Mesodermal cell (in vitro differentiated cells): Measurements from ENCODE around the gene GFPT2.

Experiments
- H3K27ac ChIP-seq: 2 replicates; pipeline ENCODE4 v1.7.0; 2013; ENCODE audit warnings: mild to moderate bottlenecking, low read depth, low read length, moderate library complexity; ENCODE audit not compliant: severe bottlenecking
- H3K36me3 ChIP-seq: 2 replicates; pipeline ENCODE4 v1.7.1; 2013; ENCODE audit warnings: mild to moderate bottlenecking, low read length, moderate library complexity; ENCODE audit not compliant: control insufficient read depth, insufficient read depth
- H3K4me1 ChIP-seq: one replicate; pipeline ENCODE4 v1.7.1; 2013; ENCODE audit warnings: mild to moderate bottlenecking, low read length; ENCODE audit not compliant: insufficient read depth, control insufficient read depth, poor library complexity, severe bottlenecking
- H3K4me3 ChIP-seq: 2 replicates; pipeline ENCODE4 v1.7.0; 2013; ENCODE audit warnings: low read length, control low read depth, mild to moderate bottlenecking; ENCODE audit not compliant: insufficient read depth, poor library complexity, severe bottlenecking; ENCODE audit errors: extremely low read depth
- H3K9me3 ChIP-seq: 2 replicates; pipeline ENCODE4 v1.7.1; 2013; ENCODE audit warnings: mild to moderate bottlenecking, low read length, moderate library complexity; ENCODE audit not compliant: control insufficient read depth
- WGBS, 2 experiments: methylation state at CpG; one replicate each; pipeline ENCODE4 v1.1.5; 2013; ENCODE audit warnings: missing lambda C conversion rate in 2 of 2; ENCODE audit not compliant: insufficient coverage in 2 of 2; 5-methylcytosine and 5-hydroxymethylcytosine counted together

The GFPT2 gene

DNA sequence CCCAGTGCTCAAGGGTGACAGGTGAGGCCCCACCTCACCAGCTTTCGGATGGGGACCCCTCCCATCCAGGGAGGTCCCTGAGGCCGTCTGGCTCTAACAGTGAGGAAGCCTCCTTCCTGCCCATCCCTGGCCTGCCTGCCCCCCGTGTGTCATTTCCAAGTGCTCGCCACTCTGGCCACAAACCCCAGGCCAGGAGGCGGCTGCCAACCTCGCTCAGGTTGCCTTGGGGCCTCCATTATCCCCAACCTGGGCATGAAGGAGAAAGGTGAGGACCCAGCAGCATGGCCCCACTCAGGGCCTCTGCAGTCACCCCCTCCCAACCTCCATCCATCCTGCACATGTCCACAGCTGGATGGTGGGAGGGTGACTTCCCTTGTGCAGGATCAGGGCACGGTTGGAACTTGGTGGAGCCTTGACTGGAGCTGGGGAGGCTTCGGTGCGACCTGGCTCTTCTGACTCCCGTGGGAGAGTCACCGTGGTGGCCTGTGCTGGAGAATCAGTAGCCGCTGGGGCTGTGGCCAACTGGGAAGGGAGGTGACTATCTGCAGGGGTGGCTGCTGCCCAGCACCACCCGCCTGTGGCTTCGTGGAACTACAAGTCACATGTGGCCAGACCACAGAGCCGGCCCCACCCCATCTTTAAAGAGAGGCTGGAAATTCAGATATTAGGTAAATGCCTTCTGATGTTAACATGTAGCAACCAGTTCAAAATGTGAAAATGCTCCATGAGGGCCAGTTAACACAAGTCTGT, 37.5 kb upstream of the GFPT2 start:
- 93% methylated on average over 12 to 15 of the region's 15 CpGs for WGBS, 2 experiments
- H3K36me3 ChIP-seq = no peaks in the 10 kb centered on the region
- H3K27ac ChIP-seq = no peak overlapping the region
- H3K4me3 ChIP-seq = no peak overlapping the region
- peaks cover 2% of the 10 kb centered on the region for H3K4me1 ChIP-seq
- no peaks in the 10 kb centered on the region for H3K9me3 ChIP-seq

DNA sequence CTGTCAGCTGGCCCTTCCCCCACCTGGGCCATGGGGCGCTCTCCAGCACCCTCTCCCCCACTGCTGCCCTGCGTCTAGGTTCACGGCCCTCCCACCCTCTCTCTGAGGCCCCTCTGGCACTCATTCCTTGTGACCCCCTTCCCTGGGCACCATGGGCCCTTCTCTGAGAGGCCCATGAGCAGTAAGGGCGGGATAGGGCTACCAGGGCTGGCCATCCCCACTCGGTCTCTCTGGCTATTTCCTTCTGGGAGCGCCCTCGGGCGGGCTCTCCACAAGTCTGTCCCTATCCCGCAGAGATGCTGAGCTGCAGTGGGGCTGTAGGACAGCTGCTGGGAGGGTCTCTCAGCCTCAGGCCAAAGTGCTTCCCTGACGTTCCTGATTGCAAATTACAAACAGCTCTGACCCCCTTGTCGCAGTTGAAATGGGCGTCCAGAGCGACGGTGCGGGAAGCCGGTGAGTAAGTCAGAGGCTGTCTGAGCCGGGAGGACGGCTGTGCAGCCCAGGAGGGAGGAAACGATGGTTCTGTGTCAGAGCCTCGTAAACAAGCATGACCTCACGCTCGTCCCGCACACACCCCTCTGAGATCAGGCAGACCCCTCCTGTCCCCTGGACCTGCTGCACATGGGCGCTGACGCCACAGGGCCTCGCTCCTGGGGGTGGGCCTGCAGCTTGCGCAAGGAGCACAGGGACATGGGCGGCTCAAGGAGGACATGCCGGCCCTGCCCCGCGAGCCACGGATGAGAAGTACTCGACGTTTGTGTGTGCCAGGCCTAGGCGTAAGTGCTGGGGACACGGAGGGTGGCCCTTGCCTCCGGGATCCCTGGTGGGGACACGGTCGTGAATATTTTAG, 36.3 kb upstream of the GFPT2 start:
- H3K36me3 ChIP-seq = no peaks in the 10 kb centered on the region
- no peak overlapping the region for H3K4me3 ChIP-seq
- H3K9me3 ChIP-seq = no peaks in the 10 kb centered on the region
- peaks cover 2% of the 10 kb centered on the region for H3K4me1 ChIP-seq
- no peak overlapping the region for H3K27ac ChIP-seq
- 80 to 83% methylated on average over 36 to 38 of the region's 39 CpGs for WGBS, 2 experiments

DNA sequence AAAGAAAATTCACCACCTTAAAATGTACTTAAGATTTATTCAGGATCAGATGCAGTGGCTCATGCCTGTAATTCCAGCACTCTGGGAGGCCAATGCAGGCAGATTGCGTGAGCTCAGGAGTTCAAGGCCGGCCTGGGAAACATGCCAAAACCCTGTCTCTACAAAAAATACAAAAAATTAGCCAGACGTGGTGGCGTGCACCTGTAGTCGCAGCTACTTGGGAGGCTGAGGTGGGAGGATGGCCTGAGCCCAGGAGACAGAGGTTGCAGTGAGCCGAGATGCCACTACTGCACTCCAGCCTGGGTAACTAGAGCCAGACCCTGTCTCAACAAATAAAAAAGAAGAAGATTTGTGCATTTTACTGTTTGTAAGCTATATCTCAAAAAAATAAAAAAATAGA, 34.7 kb upstream of the GFPT2 start:
- H3K36me3 ChIP-seq = no peaks in the 10 kb centered on the region
- WGBS, 2 experiments = 92 to 100% methylated on average over 2 to 5 of the region's 6 CpGs
- H3K27ac ChIP-seq = no peak overlapping the region
- no peak overlapping the region for H3K4me3 ChIP-seq
- H3K4me1 ChIP-seq = peaks cover 2% of the 10 kb centered on the region
- no peaks in the 10 kb centered on the region for H3K9me3 ChIP-seq

DNA sequence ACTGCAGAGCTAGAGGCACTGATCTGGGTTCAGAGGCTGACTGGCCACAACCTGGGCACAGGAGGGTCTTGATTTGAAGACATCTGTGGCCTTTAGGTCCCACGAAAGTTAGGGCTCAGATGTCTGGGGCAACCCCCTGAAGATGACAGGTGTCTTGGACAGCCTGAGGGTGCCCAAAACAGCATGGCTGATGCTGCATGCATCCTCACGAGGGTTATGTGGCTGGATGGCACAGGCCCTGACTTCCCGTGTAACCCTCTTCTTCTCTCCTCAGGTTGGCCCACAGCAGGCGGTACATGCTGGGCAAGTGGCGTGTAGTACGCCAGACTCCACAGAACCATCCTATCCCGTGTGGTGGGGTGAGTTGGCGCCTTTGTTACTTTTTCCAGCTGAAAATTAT, 29.8 kb upstream of the GFPT2 start:
- H3K9me3 ChIP-seq = no peaks in the 10 kb centered on the region
- H3K36me3 ChIP-seq = no peaks in the 10 kb centered on the region
- WGBS, 2 experiments = 91% methylated on average over 6 to 7 of the region's 8 CpGs
- no peak overlapping the region for H3K27ac ChIP-seq
- H3K4me3 ChIP-seq = no peak overlapping the region
- no peaks in the 10 kb centered on the region for H3K4me1 ChIP-seq

DNA sequence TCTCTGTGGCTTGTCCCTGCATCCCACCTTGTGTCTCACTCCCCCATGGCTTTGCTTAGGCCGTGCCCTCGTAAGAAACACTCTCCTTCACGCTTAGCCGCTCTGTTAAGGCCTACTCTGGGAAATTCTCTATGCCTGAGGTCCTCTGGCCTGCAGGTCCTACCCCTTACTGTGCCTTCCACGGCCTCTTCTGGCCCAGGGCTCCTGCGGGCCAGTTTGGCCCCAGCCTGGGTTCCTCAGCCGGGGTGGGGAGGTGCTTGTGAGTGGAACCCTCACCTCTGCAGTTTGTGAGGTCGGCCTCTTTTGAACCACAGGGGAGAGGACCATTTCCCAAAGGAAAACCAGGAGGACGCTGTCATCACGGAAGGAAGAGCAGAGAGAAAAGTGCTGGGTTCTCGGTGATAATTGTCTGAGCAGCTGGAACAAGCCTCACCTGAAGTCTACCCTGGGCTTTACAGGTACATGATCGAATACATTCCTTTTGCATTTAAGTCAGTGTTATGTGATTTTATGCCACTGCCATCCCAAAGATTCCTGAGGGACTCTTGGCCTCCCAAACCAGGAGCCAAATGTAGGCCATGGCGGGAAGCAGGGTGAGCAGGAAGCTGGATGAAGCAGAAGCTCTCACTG, 28.8 kb upstream of the GFPT2 start:
- H3K36me3 ChIP-seq = no peaks in the 10 kb centered on the region
- H3K27ac ChIP-seq = no peak overlapping the region
- H3K9me3 ChIP-seq = no peaks in the 10 kb centered on the region
- no peaks in the 10 kb centered on the region for H3K4me1 ChIP-seq
- 93 to 97% methylated on average over 11 to 13 of the region's 13 CpGs for WGBS, 2 experiments
- no peak overlapping the region for H3K4me3 ChIP-seq

DNA sequence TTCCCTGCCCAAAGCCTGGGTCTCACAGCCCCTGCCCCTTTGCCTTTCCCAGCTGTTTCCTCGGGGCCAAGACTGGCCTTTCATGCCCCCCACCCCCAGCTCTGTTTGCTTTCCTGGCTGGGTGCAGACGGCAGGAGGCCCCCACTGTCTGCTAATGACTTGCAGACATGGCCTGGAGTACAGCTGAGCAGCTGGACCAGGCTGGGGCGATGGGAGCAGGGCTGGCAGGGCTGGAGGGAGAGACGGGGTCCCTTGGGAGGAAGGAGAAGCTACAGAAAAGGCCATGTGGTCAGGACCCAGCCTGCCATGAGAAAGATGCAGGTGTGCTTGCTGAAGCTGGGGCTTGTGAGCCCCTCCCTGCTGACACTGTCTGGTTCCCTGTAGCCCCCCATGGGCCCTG, 28.3 kb upstream of the GFPT2 start:
- Histone ChIP-seq H3K27ac (no peak overlapping the region), H3K4me1 (no peaks in the 10 kb centered on the region), H3K4me3 (no peak overlapping the region), H3K9me3 (no peaks in the 10 kb centered on the region), H3K36me3 (no peaks in the 10 kb centered on the region)
- WGBS, 2 experiments = 94 to 96% methylated on average over 4 of the region's 4 CpGs

DNA sequence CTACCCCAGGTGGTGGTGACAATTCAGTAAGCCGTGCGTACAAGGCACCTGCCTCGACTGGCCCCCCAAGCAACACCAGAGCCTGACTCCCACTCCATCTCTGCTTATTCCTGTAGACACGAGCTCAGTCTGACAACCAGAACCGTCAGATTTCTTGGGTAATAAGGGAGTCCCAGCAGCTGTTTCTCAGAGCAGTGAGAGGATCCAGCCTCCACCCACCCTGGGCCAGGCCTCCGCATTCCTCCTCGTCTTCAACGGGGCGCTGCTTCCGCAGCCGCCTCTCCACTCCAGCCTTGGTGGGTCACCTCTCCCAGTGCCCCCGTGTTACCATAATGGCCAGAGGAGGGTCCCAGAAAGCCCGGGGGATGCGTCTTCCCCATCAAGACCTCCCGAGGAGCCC, 27.7 kb upstream of the GFPT2 start:
- no peak overlapping the region for H3K27ac ChIP-seq
- H3K4me1 ChIP-seq = no peaks in the 10 kb centered on the region
- 83 to 88% methylated on average over 13 of the region's 15 CpGs for WGBS, 2 experiments
- H3K36me3 ChIP-seq = no peaks in the 10 kb centered on the region
- H3K9me3 ChIP-seq = no peaks in the 10 kb centered on the region
- H3K4me3 ChIP-seq = no peak overlapping the region

DNA sequence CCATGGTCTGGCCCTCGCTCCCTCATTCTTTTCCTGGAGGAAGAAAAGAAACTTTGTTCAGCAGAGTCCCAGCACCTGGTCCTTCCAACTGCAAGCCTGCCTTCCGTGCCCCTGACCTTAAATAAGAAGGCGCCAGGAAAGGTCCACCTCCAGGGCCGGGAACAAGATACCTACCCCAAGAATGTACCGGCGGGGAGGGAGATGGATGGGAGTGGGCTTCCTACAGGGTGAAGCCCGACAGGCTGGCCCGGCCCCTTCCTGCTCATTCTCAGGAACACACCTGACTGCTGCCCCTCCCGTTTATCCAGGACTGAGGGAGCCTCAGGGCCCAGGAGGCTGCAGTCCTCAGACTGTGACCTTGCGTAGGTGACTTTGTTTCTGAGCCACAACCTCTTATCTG, 27.3 kb upstream of the GFPT2 start:
- no peaks in the 10 kb centered on the region for H3K9me3 ChIP-seq
- 83 to 88% methylated on average over 5 to 6 of the region's 10 CpGs for WGBS, 2 experiments
- H3K4me3 ChIP-seq = no peak overlapping the region
- no peaks in the 10 kb centered on the region for H3K36me3 ChIP-seq
- no peak overlapping the region for H3K27ac ChIP-seq
- no peaks in the 10 kb centered on the region for H3K4me1 ChIP-seq

DNA sequence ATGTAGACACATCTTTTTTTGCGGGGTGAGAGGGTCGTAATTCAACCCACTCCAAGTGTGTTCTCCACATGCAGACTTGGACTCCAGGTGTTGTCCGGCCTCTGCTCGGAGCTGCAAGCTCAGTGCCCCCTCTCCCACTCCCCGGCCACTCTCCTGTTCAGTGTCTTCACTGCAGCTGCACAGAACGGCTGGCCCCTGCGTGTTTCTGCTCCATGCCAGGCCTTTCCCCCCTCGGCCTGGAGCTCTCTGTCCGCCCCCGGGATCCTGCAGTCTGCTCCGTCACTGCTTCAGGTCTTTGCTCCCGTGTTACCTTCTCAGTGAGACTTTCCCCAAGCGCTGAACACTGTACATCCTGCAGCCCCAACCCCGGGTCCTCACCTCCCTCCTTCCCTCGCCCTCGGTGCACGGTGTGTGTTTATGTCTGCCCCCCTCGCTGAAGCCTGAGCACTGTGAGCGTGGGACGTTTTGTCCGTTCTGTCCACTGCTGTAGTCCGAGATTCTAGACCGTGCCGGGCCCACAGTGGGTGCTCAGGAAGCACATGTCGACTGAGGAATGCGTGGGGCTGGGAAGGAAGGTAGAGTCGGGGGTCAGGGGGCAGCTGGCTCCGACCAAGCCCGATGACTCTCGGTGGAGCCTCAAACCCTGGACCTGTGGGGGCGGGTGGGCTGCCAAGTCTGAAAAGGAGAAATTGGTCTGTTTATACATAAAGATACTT, 26.4 kb upstream of the GFPT2 start:
- Histone ChIP-seq H3K9me3 (no peaks in the 10 kb centered on the region), H3K4me1 (no peaks in the 10 kb centered on the region), H3K27ac (no peak overlapping the region), H3K36me3 (no peaks in the 10 kb centered on the region), H3K4me3 (no peak overlapping the region)
- 90% methylated on average over 22 to 28 of the region's 31 CpGs for WGBS, 2 experiments

DNA sequence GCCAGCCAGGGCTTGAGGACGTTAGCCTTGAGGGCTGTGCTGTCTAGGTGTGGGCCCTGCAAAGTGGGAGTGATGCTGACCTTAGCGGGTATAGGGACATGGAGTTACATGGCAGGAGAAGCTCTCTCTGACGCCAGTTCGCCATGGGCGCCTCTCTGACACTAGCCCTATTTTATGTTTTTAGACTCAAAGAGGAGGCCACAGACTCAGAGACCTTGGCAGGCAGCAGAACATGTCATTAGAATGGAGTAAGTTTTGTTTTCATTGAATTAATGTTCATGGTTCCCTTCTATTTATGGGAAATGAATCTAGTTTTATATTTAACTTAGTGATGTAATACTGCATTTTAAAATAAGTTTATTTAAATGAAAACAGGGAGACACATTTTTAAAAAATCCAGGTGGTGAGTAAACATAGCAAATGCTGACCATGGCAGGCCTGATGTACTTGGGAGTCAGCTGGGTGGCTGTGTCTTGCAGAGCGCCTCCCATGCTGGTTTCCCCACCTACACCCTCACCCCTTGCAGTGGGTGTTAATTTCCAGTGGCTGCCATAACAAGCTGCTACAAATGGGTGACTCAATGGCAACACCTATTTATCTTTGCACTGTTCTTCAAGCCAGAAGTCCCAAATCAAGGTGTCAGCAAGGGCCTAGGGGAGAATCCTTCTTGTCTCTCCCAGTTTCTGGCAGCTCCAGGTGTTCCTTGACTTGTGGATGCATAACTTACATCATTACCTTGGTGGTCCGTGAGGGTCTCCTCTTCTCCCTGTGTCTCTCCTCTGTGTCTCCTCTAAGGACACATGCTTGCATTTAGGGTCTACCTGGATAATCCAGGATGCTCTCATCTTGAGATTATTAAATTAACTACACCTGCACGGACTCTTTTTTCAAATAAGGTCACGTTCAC, 25.6 kb upstream of the GFPT2 start:
- no peak overlapping the region for H3K4me3 ChIP-seq
- WGBS, 2 experiments = 92% methylated on average over 8 to 9 of the region's 9 CpGs
- H3K36me3 ChIP-seq = no peaks in the 10 kb centered on the region
- H3K9me3 ChIP-seq = no peaks in the 10 kb centered on the region
- H3K27ac ChIP-seq = no peak overlapping the region
- no peaks in the 10 kb centered on the region for H3K4me1 ChIP-seq
